Measurements from ENCODE around the gene NEK11. TPM values are rescaled to one million over a fixed set of nuclear protein-coding genes. Genes with fewer than 3 reads are reported as not detected.
A peak's percentile ranks its signal among the peaks of the same experiment; 100 is the strongest.

The NEK11 gene
- total and polyA plus RNA-seq, 9 of the 15 experiments (the other 6 are each of a cell fraction or from before 2014, with no cell fraction given) = 0.28 to 1.5 (median 0.87) TPM

DNA sequence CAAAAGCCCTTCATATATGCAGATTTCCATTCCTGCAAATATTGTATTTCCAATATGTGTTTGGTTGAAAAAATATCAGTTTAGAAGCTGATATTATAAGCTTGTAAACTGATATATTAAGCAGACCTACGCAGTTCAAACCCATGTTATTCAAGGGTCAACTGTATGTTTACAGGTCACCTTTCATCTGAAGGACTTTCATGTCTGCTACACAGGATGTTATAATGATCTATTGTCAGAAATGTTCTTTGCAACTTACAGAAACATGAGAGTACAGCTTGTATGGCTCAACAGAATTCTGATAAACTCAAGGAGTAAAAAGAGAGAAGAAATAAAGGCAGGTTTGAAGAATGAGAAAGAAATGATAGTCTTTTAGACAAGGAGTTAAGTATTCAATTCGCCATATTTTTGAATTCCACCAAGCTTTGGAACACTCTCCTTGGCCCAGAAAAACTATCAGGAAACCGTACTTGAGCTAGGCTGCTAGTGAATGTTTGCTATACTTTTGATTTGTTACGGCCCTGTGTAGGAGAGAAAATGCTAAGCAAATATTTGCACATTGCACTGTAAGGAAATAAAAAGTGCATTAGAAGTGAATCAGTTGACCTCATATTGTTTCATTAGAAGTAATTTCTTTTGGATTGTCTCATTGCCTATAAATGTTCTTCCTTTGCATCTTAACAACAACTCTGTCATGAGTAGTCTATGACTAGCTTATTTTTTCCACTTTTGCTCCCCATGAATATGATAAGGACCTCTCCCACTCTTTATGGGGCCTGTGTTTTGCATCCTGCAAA is 81.2 kb downstream of the NEK11 start:
- Histone ChIP-seq H3K9ac (ENCODE audit: insufficient read depth in 1 of 2, low read depth in 2 of 2, low read length in 2 of 2) (no peak overlapping the region), H3K79me2 (ENCODE audit: control insufficient read depth, insufficient read depth, low read length) (no peaks in the 10 kb centered on the region), H2AFZ (ENCODE audit: low read depth, low read length) (no peak overlapping the region), H3K4me1 (replicated peaks in 1 of 2; ENCODE audit: control insufficient read depth in 2 of 2, insufficient read depth in 2 of 2, low read length in 2 of 2) (no peaks in the 10 kb centered on the region), H3K4me2 (ENCODE audit: insufficient read depth, low read length) (no peak overlapping the region), H3K36me3 (ENCODE audit: control insufficient read depth, insufficient read depth, low read length) (no peaks in the 10 kb centered on the region), H3K9me1 (ENCODE audit: control insufficient read depth, insufficient read depth, low read length) (no peaks in the 10 kb centered on the region), H4K20me1 (replicated peaks; ENCODE audit: control insufficient read depth, insufficient read depth, low read length) (no peaks in the 10 kb centered on the region), H3K4me3 (no peak overlapping the region), H3K9me3 (replicated peaks; ENCODE audit: control insufficient read depth, insufficient read depth, low read depth, low read length) (no peaks in the 10 kb centered on the region), H3K27me3 (ENCODE audit: control insufficient read depth in 2 of 2, insufficient read depth in 2 of 2, low read length in 2 of 2) (no peaks in the 10 kb centered on the region), H3K27ac (ENCODE audit: extremely low read depth, low read depth, low read length) (no peak overlapping the region)
- 26% methylated on average over 4 of the region's 4 CpGs for WGBS (ENCODE audit: insufficient coverage, low coverage, missing lambda C conversion rate)
- FAIRE-seq (no peak), DNase-seq (ENCODE audit: extremely low read depth in 1 of 4, low spot score in 3 of 4) (no peak), ATAC-seq (no peak)
- intact Hi-C loops (cut with micrococcal nuclease) = no loop called here
- TF ChIP-seq TGIF2 (CRISPR knock-in tag; IDR thresholded peaks at IDR 0.05) = no peak
- TF ChIP-seq, protein P1, sequence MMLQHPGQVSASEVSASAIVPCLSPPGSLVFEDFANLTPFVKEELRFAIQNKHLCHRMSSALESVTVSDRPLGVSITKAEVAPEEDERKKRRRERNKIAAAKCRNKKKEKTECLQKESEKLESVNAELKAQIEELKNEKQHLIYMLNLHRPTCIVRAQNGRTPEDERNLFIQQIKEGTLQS (IDR thresholded peaks at IDR 0.05) = no peak
- TF ChIP-seq, protein P1 (CRISPR knock-in tag; conservative IDR thresholded peaks at IDR 0.05) = no peak
- no peak for TF ChIP-seq CEBPB (tag; IDR thresholded peaks at IDR 0.05)
- POLR2A ChIA-PET = interaction anchor here (1.0 kb wide), 1 partner anchor 33 kb away, joined by 4 read pairs; no protein-coding TSS in a partner anchor
- CTCF ChIA-PET (ENCODE audit: low intra/inter-chr PET ratio) = no interaction called here
- in situ Hi-C loops (cut with MboI) = no loop called here
- no TSS peak for BruUV-seq (replicated peaks)

DNA sequence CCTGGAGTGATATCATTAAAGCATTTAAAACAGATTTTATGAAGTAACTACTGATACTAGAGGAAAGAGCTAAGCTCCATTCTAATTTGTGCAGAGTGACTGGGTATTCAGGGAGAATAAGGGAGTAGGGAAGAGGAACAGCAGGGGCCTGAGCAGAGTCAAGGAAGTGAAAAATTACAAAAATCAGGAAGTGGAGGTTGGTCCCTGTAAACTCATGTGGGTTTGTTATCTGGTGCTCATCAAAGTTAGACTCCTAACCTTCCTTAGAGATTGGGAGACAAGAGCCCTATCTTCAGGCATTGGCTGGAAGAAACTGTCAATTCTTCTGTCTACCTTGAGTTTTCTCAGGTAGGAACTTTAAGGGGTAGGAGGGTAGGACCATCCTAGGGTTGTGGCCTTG is 82.5 kb downstream of the NEK11 start:
- no peak for FAIRE-seq
- Histone ChIP-seq H3K4me3 (no peak overlapping the region), H4K20me1 (replicated peaks; ENCODE audit: control insufficient read depth, insufficient read depth, low read length) (no peaks in the 10 kb centered on the region), H3K4me1 (replicated peaks in 1 of 2; ENCODE audit: control insufficient read depth in 2 of 2, insufficient read depth in 2 of 2, low read length in 2 of 2) (no peaks in the 10 kb centered on the region), H3K9ac (ENCODE audit: insufficient read depth in 1 of 2, low read depth in 2 of 2, low read length in 2 of 2) (no peak overlapping the region), H3K36me3 (ENCODE audit: control insufficient read depth, insufficient read depth, low read length) (no peaks in the 10 kb centered on the region), H3K4me2 (ENCODE audit: insufficient read depth, low read length) (no peak overlapping the region), H3K27ac (ENCODE audit: extremely low read depth, low read depth, low read length) (no peak overlapping the region), H3K9me1 (ENCODE audit: control insufficient read depth, insufficient read depth, low read length) (no peaks in the 10 kb centered on the region), H3K27me3 (ENCODE audit: control insufficient read depth in 2 of 2, insufficient read depth in 2 of 2, low read length in 2 of 2) (no peaks in the 10 kb centered on the region), H2AFZ (ENCODE audit: low read depth, low read length) (no peak overlapping the region), H3K79me2 (ENCODE audit: control insufficient read depth, insufficient read depth, low read length) (no peaks in the 10 kb centered on the region), H3K9me3 (replicated peaks; ENCODE audit: control insufficient read depth, insufficient read depth, low read depth, low read length) (no peaks in the 10 kb centered on the region)
- CTCF ChIA-PET (ENCODE audit: low intra/inter-chr PET ratio) = no interaction called here
- DNase-seq (ENCODE audit: extremely low read depth in 1 of 4, low spot score in 3 of 4) = no peak
- intact Hi-C loops (cut with micrococcal nuclease) (no loop called here), in situ Hi-C loops (cut with MboI) (no loop called here)
- BruUV-seq (replicated peaks) = no TSS peak
- ATAC-seq = no peak
- POLR2A ChIA-PET = interaction anchor here (0.5 kb wide), 1 partner anchor 33 kb away, joined by 3 read pairs; no protein-coding TSS in a partner anchor
- TF ChIP-seq MEF2D (tag; conservative IDR thresholded peaks at IDR 0.05; ENCODE audit: low read depth) = no peak
- TF ChIP-seq SPI1 (IDR thresholded peaks at IDR 0.05; ENCODE audit: borderline replicate concordance, low read depth, low read length) = peak; percentile 63; the same call in 1 of the 2 replicates
- no peak for TF ChIP-seq FOXO4 (CRISPR knock-in tag; IDR thresholded peaks at IDR 0.05)
- TF ChIP-seq TGIF2 (CRISPR knock-in tag; IDR thresholded peaks at IDR 0.05) = no peak
- 0 out of 2 replicates have a peak, but pooled peaks have one; percentile 36 for TF ChIP-seq ELF1 (tag; IDR thresholded peaks at IDR 0.05)
- TF ChIP-seq EWSR1 (IDR thresholded peaks at IDR 0.05; ENCODE audit: borderline replicate concordance, low read depth, partially characterized antibody) = no peak
- TF ChIP-seq TAL1 (IDR thresholded peaks at IDR 0.05) = no peak
- TF ChIP-seq KDM1A (IDR thresholded peaks at IDR 0.05) = no peak
- TF ChIP-seq ATF7 (IDR thresholded peaks at IDR 0.05) = no peak
